ENCODE data around the gene CYB561. TPM values are rescaled to one million over a fixed set of nuclear protein-coding genes. Genes with fewer than 3 reads are reported as not detected.

CYB561 gene
- total RNA-seq, 1 donor from 2014 or later = 6.8 TPM

DNA sequence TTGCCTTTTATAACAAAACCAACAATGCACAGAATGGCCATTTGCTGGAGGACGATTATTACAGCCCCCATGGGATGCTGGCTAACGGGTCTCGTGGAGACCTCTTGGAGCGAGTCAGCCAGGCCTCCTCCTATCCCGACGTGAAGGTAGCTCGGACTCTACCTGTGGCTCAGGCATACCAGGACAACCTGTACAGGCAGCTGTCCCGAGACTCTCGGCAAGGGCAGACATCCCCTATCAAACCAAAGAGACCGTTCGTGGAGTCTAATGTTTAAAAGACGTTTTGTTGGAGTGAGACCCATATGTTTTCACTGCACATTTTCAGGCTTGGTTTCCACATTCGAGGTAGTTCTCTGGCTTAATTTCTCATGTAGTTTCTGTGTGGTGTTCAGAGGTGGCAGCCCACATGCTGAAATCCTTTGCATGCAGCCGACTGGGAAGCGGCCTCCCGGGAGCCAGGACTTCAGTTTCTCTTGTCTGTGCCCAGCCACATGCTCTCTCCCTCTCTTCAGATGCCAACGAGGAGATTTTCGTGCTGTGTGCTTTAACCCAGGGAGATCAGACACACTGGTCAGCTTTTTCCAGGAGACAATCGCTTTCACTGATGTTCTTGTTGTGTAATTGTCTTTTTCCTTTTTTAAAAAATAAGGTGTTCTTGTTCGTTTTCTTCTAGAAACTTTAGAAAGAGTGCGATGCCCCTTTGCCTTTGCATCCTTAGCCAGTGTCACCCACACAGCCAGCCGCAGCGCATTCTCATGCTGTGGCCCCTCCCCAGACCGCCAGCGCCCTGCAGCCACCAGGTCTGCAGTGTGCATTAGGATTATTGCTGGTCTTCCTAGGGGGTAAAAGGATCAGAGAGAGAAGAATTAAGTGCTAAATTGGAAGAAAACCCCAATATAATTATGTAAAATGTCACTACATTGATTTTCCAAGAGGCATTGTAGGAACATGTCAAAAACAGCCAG lies 24.1 kb downstream of the CYB561 start:
- DNase-seq (ENCODE audit: low spot score) = no peak
- intact Hi-C loops (cut with DNase I) = no loop called here

DNA sequence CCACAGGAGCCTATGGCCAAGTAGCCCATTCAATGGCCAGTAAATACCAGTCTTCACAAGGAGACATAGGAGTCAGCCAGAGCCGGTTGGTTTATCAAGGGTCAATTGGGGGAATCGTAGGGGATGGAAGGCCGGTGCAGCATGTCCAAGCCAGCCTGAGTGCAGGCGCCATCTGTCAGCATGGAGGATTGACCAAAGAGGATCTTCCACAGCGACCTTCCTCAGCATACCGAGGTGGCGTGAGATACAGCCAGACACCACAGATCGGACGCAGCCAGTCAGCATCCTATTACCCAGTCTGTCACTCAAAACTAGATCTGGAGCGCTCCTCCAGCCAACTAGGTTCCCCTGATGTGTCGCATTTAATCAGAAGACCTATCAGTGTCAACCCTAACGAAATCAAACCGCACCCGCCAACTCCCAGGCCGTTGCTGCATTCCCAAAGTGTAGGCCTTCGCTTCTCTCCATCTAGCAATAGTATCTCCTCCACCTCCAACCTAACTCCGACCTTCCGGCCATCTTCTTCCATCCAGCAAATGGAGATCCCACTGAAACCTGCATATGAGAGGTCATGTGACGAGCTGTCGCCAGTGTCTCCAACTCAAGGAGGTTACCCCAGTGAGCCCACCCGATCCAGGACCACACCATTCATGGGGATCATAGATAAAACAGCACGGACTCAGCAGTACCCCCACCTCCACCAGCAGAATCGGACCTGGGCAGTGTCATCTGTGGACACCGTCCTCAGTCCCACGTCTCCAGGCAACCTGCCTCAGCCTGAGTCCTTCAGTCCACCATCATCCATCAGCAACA lies 25.0 kb downstream of the CYB561 start:
- intact Hi-C loops (cut with DNase I) = no loop called here
- DNase-seq (ENCODE audit: low spot score) = no peak

- intact Hi-C loops (cut with DNase I) = no loop called here
- no peak for DNase-seq (ENCODE audit: low spot score)
These were observed 25.9 kb downstream of the CYB561 start for GRCh38 chr17:63419949-63420867.

GRCh38 chr17:63419398-63419797 lies 26.7 kb downstream of the CYB561 start:
- DNase-seq (ENCODE audit: low spot score) = no peak
- intact Hi-C loops (cut with DNase I) = no loop called here

DNA sequence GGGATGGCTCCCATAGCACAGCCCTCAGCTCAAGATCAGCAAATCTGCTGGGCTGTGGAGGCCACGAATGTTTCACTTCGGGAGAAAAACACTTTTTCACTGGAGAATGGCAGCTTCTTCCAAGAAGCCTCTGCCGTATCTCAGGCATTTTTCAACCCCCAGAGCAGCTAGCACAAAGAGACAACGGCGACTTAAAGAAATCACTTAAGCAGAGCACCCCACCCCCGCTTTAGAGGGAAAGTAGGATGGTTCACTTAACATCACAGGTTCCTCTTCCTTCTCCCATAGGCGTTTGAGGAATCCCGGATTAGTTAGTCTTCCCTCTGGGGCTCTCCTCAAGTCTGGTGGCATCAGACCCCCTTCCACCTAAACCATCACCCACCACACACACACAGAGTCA lies 27.6 kb downstream of the CYB561 start:
- intact Hi-C loops (cut with DNase I) = no loop called here
- no peak for DNase-seq (ENCODE audit: low spot score)

GRCh38 chr17:63414222-63414621 lies 31.9 kb downstream of the CYB561 start:
- intact Hi-C loops (cut with DNase I) = no loop called here
- DNase-seq (ENCODE audit: low spot score) = no peak

GRCh38 chr17:63413128-63413527 lies 33.0 kb downstream of the CYB561 start:
- intact Hi-C loops (cut with DNase I) = no loop called here
- no peak for DNase-seq (ENCODE audit: low spot score)

- intact Hi-C loops (cut with DNase I) = no loop called here
- no peak for DNase-seq (ENCODE audit: low spot score)
These were observed 33.9 kb downstream of the CYB561 start for GRCh38 chr17:63412234-63412633.

DNA sequence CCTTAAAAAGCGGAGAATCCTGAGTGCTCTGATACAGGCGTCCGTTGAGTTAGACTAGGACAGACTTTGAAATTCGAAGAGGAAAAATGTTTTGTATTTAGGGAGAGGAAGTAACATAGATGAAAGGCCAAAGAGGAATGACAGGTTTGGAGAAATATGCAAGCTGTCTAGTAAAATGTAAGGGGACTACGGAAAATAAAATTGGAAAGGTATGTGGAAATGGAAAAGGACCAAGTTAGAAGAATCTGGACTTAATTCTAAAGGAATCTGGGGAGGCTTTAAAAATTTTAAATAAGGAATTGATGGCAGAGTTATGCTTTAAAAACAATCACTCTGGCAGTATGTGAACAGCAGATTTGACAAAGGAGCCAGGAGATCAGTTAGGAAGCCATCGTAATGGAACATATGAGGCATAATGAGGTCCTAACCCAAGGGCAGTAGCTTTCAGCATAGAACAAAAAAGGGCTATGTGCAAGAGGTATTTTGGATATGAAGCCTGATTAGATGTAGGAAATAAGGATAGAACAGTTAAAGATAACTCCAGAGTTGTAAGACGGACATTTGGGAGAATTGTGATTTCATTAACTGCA lies 38.3 kb downstream of the CYB561 start:
- intact Hi-C loops (cut with DNase I) = loop anchor here (5.0 kb wide), 2 partner anchors 706 to 736 kb away; no protein-coding TSS in a partner anchor

GRCh38 chr17:63406689-63407330 lies 39.3 kb downstream of the CYB561 start:
- no peak for DNase-seq (ENCODE audit: low spot score)
- intact Hi-C loops (cut with DNase I) = loop anchor here (5.0 kb wide), 2 partner anchors 705 to 735 kb away; no protein-coding TSS in a partner anchor

More for the DNA sequence above, 38.3 kb downstream of the CYB561 start:
- no peak for DNase-seq (ENCODE audit: low spot score)

GRCh38 chr17:63405741-63406261 lies 40.3 kb downstream of the CYB561 start:
- intact Hi-C loops (cut with DNase I) = loop anchor here (5.0 kb wide), 2 partner anchors 704 to 734 kb away; no protein-coding TSS in a partner anchor

GRCh38 chr17:63405020-63405419 lies 41.1 kb downstream of the CYB561 start:
- intact Hi-C loops (cut with DNase I) = loop anchor here (5.0 kb wide), 2 partner anchors 703 to 733 kb away; no protein-coding TSS in a partner anchor
- no peak for DNase-seq (ENCODE audit: low spot score)

More at GRCh38 chr17:63405741-63406261, 40.3 kb downstream of the CYB561 start:
- no peak for DNase-seq (ENCODE audit: low spot score)

DNA sequence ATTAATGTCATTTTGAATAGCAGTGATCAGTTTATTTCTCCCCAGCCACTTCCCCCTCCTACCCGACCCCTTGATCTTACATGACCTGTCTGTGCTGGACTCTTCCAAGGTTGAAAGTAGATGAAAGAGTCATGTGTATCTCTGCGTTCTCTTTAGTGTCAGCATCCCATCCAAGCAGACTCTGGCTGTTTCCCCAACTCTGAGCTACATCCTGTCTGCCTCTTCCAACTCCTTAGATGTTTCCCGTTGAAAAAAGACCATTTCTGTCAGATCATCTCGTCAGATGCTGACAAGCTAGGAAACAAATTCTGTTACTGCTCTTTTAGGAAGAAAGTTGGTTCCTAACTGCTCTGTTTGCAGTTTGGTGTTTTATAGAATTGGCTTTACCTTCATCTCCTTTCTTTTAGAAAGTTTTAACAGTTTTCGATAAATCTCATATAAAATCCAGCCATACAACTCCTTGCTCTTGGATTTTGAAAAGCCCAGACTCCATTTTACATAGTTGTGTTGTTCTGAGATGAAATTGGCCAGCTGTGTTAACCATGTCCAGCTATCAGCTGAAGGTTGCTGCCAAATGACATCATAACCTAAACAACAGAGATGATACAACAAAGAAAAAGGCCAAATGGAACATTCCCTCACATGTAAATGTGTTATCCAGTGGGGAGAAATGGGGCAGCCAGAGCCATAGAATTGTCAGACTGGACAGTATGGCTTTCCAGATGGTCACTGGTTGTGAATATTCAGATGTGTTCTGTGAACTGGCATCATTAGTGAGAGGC lies 43.5 kb downstream of the CYB561 start:
- no peak for DNase-seq (ENCODE audit: low spot score)
- intact Hi-C loops (cut with DNase I) = loop anchor here (5.0 kb wide), 1 partner anchor 405 kb away; no protein-coding TSS in a partner anchor

- DNase-seq (ENCODE audit: low spot score) = no peak
- intact Hi-C loops (cut with DNase I) = loop anchor here (5.0 kb wide), 1 partner anchor 403 kb away; no protein-coding TSS in a partner anchor
These were observed 46.2 kb downstream of the CYB561 start for GRCh38 chr17:63399856-63400255.

DNA sequence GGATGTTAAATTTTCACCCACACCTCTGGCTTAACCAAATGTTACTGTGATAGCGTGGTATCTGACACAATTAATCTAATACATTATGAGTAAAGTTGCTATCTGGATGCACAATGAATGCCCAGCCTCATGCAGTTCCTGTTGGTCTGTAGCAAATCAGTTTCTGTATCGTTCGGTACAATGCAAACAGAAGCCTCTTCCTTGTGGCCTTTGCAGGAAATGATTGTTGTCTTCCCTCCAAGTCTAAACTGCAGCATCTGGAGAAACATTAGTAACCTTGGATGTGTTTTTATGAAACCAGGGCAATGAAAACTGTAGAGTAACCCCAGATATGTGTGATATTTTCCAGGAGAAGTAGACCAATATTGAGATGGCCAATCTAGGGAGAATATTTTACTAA lies 46.8 kb downstream of the CYB561 start:
- no peak for DNase-seq (ENCODE audit: low spot score)
- intact Hi-C loops (cut with DNase I) = no loop called here

- no peak for DNase-seq (ENCODE audit: low spot score)
- intact Hi-C loops (cut with DNase I) = no loop called here
These were observed 47.4 kb downstream of the CYB561 start for GRCh38 chr17:63398680-63399079.
